Measurements from ENCODE around the gene BCL2.

BCL2 gene

GRCh38 chr18:63307551-63308200, 11.9 kb downstream of the BCL2 start:
- no peak for FAIRE-seq

- no peak for FAIRE-seq
Observed at GRCh38 chr18:63306819-63307550, 12.6 kb downstream of the BCL2 start.

GRCh38 chr18:63306249-63306648, 13.3 kb downstream of the BCL2 start:
- FAIRE-seq, result no peak

GRCh38 chr18:63303547-63303946, 16.0 kb downstream of the BCL2 start:
- FAIRE-seq, result no peak

GRCh38 chr18:63302636-63303405, 16.7 kb downstream of the BCL2 start:
- FAIRE-seq, result no peak

GRCh38 chr18:63302220-63302619, 17.3 kb downstream of the BCL2 start:
- FAIRE-seq, result no peak

- FAIRE-seq, result no peak
Observed at GRCh38 chr18:63301434-63301833, 18.1 kb downstream of the BCL2 start.

GRCh38 chr18:63299837-63300745, 19.5 kb downstream of the BCL2 start:
- FAIRE-seq, result no peak

- no peak for FAIRE-seq
Observed at GRCh38 chr18:63298400-63299365, 20.9 kb downstream of the BCL2 start.

GRCh38 chr18:63297687-63298399, 21.7 kb downstream of the BCL2 start:
- FAIRE-seq, result no peak

- no peak for FAIRE-seq
Observed at GRCh38 chr18:63293935-63294334, 25.6 kb downstream of the BCL2 start.

- FAIRE-seq, result no peak
Observed at GRCh38 chr18:63292831-63293683, 26.5 kb downstream of the BCL2 start.

- FAIRE-seq, result no peak
Observed at GRCh38 chr18:63291278-63291677, 28.3 kb downstream of the BCL2 start.

- no peak for FAIRE-seq
Observed at GRCh38 chr18:63290821-63291200, 28.8 kb downstream of the BCL2 start.

GRCh38 chr18:63290166-63290820, 29.3 kb downstream of the BCL2 start:
- no peak for FAIRE-seq

- FAIRE-seq, result no peak
Observed at GRCh38 chr18:63288311-63288710, 31.3 kb downstream of the BCL2 start.

- no peak for FAIRE-seq
Observed at GRCh38 chr18:63287691-63288220, 31.8 kb downstream of the BCL2 start.

GRCh38 chr18:63286926-63287325, 32.6 kb downstream of the BCL2 start:
- no peak for FAIRE-seq

Measured in TTC549 (cell line).